ENCODE data around the gene FBF1.
A peak's percentile ranks its signal among the peaks of the same experiment; 100 is the strongest.
"Not testable (repeated sequence)": the region's sequence is repeated elsewhere in the genome, so short reads cannot be mapped to it uniquely, and the experiment has no call there.

Gene FBF1, protein sequence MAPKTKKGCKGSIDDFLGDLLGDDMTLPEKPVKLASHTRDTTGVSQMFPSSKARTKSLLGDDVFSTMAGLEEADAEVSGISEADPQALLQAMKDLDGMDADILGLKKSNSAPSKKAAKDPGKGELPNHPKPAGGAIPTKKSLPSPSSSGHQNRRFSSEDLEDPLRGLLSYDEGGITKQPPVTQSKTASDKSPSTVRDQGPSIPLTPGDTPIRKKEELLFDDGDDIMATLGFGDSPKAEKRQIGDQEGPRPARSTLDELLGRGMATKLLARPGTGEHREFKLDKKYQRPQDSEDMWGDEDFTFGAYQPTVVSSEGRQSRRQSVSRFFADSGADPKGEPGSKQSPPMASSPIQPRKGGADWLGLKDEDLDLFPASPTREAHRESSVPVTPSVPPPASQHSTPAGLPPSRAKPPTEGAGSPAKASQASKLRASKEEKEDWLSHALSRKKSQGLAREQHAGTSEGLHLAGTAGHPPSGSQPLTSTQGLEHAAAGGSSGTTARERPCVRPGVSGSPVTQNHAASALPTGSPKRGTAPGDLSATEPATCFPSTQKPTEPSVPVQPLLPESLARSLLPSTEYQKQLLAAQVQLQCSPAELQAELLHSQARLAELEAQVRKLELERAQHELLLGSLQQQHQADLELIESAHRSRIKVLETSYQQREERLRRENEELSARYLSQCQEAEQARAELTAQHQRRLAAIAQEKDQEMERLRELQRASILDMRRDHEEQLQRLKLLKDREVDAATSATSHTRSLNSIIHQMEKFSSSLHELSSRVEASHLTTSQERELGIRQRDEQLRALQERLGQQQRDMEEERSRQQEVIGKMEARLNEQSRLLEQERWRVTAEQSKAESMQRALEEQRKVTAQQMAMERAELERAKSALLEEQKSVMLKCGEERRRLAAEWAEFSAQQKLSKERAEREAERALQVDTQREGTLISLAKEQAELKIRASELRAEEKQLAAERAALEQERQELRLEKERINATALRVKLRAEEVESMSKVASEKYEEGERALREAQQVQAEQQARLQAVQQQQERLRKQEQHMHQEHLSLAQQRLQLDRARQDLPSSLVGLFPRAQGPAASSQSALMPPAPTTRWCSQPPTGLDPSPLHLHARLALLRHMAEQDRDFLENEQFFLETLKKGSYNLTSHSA

DNA sequence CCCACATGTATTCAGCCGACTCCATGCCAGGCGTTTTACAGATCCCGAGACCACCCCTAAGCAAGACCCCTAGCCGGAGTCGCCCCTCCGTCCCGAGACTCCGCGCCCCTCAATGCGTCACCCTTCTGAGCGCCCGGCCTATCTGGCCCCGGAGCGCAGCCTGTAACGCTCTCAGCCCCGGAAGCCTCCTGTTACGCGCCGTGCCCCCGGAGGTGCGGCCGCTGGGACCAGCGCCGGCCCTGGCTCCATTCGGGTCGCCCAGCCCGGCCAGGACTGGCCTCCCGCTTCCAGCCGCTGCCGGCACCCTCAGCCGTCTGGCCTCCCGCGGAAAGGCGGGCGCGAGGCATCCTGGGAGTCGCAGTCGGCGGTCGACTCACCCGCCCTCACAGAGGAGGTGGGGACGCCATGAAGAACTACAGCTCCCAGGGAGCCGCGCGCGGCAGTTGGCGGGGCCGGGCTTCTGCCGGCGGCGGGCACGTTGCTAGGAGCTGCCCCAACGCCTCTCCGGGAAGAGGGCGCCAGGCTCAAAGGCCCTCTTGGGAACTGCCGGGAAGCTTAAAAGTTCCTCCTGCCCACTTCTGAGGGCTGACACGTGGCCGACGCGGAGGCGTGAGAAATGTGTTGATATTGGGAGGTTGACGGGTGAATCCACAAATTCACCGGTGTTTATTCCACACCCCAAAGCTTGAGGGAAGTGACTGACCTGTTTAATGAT is at the start of gene FBF1:
Gene FBF1, minus strand, starts transcription at position 316 of the 715 bp plus-strand sequence. CDS start 2,893 bp downstream, outside the sequence.
- DNase-seq, result peak; percentile 94

DNA sequence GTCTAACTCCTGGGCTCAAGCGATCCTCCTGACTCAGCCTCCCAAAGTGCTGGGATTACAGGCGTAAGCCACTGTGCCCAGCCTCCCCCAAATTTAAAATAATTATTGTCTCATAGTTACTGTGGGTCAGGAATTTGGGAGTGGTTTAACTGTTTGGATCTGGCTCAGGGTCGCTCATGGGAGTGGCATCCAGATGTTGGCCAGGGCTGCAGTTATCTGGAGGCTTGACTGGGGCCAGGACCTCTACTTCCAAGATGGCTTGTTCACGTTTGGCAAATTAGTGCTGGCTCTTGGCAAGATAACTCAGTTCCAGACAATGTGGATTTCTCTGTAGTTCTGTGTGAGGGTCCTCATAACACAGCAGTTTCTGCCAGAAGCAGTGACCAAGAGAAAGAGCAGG is 46.2 kb upstream of the FBF1 start:
- no peak for DNase-seq

DNA sequence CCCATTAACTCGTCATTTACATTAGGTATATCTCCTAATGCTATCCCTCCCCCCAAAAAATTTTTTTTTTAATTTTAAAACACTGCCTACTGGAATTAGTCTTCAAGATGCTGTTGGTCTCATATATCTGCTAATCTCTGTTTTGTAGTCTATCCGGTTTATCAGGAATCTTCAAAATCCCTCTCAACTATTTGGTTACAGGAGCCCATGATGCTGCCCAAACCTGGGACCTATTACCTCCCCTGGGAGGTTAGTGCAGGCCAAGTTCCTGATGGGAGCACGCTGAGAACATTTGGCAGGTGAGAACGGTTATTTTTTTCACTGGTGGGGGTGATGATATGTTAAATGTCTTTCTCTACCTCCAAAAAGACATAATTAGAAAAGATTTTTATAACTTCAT is 45.1 kb upstream of the FBF1 start:
- DNase-seq, result no peak

DNA sequence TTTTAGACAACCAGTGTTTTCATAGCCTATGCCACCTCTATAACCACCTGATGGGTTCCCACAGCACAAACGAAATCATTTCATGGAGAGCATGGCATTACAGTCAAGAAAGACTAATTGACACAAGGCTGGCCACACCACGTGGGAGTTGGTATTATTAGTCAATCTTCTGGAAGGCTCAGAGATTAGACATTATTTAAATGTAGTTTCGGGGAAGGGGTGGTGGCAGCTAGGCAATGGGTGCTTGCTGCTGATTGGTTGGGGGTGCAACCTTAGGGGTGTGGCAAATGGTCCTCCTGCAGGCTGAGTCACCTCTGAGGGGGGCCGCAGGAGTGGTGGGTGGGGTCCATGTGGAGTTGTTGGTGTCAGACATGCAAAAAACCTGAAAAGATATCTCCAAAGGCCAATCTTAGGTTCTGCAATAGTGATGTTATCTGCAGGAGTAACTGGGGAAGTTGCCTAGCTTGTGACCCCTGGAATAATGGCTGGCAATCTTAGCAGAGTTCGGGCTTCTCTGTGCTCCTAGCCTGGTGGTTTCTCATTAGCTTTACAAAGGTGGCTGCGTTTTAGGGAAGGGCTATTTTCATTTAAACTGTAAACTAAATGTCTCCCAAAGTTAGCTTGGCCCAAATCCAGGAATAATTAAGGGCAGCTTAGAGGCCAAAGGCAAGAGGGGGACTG is 42.8 kb upstream of the FBF1 start:
- DNase-seq, result no peak

DNA sequence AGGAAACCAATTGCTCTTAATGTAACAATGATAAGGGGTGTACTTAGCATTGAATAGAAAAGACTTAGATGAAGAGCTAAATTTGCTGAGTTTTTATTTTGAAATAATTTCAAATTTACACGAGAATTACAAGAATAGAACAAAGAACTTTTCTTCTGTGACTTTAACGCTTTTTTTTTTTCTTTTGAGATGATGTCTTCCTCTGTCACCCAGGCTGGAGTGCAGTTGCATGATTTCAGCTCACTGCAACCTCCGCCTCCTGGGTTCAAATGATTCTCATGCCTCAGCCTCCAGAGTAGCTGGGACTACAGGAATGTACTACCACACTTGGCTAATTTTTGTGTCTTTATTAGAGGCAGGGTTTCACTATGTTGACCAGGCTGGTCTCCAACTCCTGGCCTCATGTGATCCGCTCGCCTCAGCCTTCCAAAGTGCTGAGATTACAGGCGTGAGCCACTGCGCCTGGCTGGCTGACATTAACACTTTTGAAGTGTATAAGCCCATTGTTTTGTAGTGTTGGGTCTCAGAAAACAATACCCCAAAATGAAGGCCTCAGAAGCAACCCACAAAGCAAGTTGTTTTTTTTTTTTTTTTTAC is 40.3 kb upstream of the FBF1 start:
- DNase-seq, result no peak

DNA sequence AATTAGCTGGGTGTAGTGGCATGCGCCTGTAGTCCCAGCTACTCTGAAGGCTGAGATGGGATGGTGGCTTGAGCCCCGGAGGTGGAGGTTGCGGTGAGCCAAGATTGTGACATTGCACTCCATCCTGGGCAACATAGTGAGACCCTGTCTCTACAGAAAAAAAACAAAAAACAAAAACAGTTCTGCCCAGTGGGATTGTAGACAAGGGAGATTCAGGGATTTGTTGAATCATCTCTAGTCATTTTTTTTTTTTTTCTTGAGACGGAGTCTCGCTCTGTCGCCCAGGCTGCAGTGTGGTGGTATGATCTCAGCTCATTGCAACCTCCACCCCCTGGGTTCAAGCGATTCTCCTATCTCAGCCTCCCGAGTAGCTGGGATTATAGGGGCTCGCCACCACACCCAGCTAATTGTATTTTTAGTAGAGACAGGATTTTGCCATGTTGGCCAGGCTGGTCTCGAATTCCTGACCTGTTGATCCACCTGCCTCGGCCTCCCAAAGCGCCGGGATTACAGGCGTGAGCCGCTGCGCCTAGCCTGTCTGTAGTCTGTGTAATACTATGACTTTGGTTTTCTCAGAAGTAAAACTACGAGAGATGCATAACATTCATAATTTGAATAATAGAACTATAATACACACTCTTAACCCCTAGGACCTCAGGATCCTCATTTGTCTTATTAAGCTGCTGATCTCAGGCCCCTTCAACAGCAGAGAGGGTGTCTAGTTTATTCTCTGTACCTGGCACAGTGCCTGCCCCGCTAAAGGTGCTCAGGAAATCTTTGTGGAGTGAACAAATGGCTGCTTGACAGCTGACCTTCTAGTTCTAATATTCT is 39.6 kb upstream of the FBF1 start:
- peak; percentile 18 for DNase-seq

DNA sequence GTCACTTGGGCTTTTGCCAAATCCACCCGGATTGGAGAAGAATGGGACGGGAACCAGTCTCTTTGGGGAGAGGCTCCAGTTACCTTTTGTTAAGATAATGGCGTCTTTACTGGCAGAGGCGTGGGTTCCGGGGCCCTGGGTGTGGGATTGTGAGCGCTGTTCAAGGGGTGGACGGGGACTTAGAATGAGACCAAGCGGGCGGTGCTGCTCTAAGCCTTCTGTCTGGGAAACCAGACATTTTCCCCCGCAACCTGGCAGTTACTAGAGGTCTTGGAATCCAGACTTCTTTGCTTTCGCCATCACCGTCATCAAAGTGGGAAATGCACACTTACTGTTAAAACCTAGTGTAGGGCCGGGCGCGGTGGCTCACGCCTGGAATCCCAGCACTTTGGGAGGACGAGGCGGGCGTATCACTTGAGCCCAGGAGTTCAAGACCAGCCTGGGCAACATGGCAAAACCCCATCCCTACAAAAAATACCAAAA is 38.9 kb upstream of the FBF1 start:
- DNase-seq, result peak; percentile 63

DNA sequence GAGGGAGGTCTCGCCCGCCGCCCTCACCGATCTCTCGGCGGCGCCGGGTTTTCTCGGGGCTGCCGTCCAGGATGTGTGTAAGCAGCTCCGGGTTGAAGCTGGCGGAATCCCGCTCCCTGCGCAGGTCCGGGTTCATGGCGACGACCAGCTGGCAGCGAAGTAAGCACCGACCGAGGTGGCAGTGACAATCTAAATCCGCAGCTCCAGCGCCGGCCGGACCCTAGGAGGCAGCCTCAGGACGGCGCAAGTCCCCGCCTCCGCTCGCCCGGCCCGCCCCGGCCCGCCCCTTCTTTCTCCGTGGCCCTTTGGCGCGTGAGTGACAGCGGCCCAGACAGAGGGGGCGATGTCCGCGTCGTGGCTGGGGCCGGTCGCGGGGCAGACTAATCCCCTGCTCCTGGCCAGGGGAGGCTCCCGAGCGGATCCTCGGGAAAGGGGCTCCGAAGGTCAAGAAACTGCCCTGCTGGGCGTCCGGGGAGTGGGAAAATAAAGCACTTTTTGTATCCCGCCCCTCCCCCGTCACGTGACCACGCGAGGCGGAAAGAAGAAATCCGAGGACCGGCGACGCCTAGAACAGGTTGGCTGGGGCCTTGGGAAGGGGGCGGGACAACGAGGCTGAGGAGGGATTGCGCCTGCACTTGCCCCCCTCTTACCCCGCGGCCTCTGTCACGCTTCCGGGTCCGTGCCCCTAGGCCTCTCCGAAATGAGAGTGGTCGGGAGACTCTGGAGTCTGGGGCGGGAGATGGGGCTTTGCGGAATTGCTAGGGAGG is 38.3 kb upstream of the FBF1 start, which contains the start of the genes ACOX1 and TEN1:
Gene ACOX1, minus strand, starts transcription at position 229 of the 767 bp plus-strand sequence. Its CDS starts 93 bp downstream, at position 136.
Gene TEN1, plus strand, starts transcription at position 303 of the 767 bp plus-strand sequence. CDS start 6,953 bp downstream, outside the sequence.
- peak; percentile 94 for DNase-seq

DNA sequence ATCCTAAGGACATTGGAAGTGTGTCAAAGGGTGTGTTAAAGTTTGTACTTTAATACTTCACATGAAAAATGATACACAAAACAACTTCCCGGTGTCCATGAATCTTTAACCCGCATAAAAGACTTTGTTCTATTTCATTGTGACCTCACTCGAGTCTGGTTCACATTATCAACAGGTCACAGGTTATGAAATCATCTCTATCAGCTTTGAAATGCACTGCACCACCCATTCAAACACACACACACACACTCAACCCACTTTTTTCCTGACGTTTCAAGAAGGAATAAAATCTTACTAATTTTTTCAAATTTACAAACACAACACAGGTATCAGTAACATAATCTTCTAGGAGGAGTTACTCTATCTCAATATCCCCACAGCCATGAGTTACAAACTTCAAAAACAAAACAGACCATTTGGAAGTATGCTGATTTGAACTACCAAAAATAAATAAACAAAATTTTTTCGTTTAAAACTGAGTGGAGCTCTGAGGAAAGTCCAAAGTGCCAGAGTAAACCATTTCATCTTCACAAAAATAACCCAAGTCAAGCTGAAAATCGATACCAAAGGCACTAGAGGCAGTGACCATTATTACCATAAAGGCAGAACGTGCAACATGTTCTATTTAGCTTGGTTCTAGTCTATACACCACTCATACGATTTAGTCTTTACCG is 35.5 kb upstream of the FBF1 start:
- no peak for DNase-seq

DNA sequence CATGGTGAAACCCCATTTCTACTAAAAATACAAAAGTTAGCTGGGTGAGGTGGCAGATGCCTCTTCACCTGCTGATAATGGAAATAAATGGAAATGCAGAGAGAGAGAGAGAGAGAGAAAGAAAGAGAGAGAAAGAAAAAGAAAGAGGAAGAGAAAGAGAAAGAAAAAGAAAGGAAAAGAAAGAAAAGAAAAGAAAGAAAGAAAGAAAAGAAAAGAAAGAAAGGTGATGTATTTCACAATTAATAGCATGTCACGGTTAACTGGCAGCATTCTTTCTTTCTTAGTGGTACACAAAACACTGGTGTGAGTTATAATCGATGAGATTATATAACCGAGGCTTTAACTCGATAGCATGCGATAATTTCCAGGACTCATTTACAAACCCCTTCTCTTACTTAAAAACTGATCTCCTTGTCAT is 34.9 kb upstream of the FBF1 start:
- no peak for DNase-seq

DNA sequence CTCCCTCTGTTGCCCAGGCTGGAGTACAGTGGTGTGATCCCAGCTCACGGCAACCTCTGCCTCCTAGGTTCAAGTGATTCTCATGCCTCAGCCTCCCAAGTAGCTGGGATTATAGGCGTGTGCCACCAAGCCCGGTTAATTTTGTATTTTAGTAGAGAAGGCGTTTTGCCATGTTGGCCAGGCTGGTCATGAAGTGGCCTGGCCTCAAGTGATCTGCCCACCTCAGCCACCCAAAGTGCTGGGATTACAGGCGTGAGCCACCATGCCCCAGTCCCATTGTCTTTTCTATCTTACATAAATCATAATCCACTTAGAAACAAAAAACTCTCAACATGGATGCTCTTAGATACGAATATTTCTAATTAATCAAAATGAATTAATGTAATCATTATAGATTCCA is 34.3 kb upstream of the FBF1 start:
- DNase-seq, result not testable (repeated sequence)

DNA sequence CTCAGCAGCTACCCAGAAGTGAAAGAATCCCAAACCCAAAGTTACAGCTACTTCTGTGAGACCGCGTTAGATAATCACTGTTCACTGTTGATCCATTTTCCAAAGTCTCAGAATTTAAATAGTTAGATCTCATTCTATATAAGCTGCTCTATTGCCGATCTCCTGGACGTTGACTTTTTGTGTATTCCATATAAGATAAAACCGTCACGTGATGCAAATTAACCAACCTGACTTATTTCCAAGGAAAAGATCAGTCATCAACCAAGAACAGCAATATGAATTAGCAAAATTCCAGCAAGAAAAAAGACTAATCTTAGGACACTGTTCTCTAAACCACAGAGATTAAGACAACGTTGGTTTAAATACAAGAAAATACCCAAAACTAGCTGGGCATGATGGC is 29.8 kb upstream of the FBF1 start:
- no peak for DNase-seq

DNA sequence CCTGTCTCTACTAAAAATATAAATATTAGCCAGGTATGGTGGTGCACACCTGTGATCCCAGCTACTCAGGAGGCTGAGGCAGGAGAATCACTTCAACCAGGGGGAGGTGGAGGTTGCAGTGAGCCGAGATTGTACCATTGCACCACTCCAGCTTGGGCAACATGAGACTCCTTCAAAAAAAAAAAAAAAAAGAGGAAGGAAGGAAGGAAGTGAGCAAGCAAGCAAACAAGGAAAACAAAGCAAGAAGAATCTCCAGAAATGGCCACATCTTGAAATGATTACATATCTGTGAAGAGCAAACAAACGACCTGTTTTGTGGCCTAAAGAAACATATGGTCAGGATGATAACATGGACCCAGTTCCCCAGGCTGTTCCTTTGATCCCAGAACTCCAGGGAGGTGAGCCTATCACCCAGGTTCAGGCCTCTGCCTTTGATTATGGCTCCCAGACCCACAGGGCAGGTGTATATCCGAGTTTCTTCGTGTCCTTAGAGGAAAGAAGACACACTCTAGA is 29.2 kb upstream of the FBF1 start:
- no peak for DNase-seq

DNA sequence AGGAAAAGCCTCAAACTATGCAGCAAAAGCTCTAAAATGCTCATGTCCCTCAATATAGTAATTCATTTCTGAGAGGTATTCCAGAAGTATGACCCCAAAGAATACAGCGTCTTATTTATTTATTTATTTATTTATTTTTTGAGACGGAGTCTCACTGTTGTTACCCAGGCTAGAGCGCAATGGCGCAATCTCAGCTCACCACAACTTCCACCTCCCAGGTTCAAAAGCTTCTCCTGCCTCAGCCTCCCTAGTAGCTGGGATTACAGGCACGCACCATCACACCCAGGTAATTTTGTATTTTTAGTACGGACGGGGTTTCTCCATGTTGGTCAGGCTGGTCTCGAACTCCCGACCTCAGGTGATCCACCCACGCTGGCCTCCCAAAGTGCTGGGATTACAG is 28.2 kb upstream of the FBF1 start:
- DNase-seq, result not testable (repeated sequence)

DNA sequence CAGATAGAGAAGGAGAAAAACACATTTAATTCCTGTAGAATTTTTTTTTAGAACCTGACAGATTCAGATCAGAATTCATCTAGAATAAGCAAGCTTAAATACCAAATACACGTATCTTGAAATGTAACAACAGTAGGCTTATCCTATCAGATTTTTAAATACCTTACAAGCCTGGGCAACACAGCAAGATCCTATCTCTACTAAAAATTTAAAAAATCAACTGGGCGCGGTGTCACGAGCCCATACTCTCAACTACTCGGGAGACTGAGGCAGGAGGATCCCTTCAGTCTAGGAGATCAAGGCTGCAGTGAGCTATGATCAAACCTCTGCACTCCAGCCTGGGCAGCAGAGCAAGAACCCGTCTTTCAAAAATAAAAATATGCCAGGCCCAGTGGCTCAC is 24.6 kb upstream of the FBF1 start:
- no peak for DNase-seq

DNA sequence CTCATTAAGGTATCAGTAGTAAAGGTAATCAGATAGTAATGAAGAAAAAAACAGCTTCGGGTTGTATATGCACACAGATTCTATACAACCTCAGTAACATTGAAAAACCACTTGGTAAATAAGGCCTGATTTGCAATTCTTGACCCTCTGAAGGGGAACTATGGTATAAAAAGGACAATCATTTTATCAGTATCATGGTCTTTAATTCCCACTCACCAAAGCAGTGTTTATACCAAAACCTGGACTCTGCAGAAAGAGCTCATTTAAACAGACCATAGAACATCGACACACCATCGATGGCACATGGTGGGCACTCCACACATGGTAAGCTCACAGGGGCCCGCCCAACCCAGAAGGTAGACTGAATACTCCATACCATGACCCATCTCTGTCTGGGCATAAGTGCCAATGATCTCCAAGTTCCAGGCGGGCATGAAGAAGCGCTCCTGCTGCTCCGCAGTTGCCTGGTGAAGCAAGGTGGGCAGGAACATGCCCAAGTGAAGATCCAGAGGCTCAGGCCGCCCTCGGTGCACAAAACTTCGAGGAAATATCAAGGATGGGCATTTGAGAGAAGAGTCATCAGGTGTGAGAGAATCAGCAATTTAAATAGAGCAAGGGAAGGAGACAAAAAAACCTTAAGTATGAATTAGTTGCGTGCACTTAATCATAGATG is 19.1 kb upstream of the FBF1 start:
- DNase-seq, result no peak

DNA sequence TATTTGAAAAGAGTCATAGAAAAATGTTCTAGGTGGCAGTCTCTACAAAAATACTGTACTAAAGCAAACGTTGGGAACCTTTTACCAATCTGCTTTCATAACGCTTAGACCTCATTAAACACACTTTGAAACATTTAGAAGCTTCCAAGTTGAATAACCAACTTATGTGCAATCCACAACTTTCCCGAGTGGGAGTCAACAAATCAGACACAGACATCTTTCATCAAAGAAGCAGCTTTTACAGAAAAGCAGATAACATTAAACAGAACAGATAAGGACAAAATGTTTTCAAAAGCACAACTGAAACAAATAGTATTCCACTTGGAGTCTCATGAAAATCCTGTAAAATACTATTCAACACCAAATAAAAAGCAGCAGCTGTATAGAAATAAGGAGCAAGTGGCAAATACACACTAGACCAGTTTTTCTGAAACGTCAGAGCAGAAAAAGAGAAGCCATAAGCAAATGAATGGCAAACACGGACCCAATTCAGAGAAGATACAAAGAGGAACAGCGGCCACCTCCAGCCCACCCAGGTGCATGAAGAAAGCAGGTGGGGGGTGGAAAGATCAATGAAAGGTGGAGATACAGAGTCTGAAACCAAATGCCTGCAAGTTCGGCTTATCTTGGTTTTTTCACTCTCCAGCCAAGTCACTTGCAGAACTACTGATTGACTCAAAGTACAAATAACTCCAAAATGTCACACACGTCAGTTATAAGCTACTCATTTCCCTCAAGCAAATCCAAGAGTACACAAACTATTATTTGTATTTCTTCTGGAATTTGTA is 18.4 kb upstream of the FBF1 start:
- DNase-seq, result no peak

Measured in kidney glomerular epithelial cell (primary cell).